HG03571 (cell line): Measurements from ENCODE around the gene PTPRU.

Source experiments
- ATAC-seq: cut with Tn5 transposase; IDR thresholded peaks from one replicate; pipeline ENCODE4 v1.9.1; 2021; ENCODE audit not compliant: unreplicated experiment

Gene PTPRU

DNA sequence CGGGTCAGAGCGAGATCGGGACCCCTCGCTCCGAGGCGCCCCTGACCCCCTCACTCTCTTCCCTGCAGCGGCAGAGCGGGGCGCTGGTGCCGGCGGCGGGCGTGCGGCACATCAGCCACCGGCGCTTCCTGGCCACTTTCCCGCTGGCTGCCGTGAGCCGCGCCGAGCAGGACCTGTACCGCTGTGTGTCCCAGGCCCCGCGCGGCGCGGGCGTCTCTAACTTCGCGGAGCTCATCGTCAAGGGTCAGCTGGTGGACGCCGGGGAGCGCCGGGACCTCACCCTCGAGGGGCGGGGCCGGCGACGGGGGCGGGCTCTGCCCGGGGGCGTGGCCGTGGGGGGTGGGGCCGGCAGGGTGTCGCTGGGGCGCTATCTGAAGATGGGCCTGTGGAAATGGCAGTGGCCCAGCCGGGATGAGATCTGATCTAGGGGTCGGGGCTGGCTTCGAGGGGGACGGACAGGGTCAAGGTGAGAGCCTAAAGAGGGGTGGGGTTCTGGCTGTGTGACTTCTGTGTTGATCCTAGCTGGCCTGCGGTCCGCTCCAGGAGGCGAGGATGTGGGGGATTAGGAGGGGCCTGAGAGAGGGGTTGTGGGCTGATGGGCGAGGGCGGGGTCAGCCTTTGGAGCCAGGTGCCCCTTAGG is 23.6 kb downstream of the PTPRU start:
- no peak for ATAC-seq

DNA sequence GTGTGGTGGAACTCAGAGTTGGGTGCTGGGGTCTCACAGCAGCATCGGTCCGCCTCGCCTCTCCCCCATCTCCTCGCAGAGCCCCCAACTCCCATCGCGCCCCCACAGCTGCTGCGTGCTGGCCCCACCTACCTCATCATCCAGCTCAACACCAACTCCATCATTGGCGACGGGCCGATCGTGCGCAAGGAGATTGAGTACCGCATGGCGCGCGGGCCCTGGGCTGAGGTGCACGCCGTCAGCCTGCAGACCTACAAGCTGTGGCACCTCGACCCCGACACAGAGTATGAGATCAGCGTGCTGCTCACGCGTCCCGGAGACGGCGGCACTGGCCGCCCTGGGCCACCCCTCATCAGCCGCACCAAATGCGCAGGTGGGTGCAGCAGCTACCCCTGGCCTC is 24.2 kb downstream of the PTPRU start:
- no peak for ATAC-seq

DNA sequence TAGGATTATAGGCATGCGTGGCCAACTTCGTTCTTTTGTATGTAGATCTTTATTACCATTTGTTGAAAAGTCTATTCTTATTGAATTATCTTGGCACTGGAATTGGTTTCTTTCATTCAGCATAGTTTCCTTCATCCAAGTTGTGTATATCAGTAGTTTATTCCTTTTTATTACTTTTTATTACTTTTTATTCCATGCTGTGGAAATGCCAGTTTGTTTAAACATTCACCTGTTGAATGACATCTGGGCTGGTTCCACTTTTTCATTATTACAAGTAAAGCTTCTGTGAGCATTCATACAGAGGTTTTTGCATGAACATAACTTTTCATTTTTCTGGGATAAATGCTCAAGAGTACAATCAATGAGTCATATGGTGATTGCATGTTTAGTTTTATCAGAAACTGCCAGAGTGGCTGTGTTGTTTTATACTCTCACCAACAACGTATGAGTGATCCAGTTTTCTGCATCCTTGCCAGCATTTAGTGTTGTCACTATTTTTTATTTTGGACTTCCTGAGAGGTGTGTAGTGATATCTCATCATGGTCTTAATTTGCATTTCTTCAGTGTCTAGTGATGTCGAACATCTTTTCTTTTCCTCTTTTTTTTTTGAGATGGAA is 28.6 kb downstream of the PTPRU start:
- no peak for ATAC-seq

DNA sequence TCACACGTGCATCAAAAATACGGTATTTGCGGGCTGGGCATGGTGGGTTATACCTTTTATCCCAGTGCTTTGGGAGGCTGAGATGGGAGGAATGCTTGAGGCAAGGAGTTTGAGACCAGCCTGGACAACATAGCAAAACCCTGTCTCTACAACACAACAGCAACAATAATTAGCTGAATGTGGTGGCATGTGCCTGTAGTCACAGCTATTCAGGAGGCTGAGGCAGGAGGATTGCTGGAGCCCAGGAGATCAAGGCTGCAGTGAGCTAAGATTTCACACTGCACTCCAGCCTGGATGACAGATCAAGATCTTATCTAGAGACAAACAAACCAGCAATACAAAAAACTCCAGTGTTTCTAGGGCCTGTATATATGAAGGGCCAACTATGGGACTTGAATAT is 30.6 kb downstream of the PTPRU start:
- no peak for ATAC-seq

DNA sequence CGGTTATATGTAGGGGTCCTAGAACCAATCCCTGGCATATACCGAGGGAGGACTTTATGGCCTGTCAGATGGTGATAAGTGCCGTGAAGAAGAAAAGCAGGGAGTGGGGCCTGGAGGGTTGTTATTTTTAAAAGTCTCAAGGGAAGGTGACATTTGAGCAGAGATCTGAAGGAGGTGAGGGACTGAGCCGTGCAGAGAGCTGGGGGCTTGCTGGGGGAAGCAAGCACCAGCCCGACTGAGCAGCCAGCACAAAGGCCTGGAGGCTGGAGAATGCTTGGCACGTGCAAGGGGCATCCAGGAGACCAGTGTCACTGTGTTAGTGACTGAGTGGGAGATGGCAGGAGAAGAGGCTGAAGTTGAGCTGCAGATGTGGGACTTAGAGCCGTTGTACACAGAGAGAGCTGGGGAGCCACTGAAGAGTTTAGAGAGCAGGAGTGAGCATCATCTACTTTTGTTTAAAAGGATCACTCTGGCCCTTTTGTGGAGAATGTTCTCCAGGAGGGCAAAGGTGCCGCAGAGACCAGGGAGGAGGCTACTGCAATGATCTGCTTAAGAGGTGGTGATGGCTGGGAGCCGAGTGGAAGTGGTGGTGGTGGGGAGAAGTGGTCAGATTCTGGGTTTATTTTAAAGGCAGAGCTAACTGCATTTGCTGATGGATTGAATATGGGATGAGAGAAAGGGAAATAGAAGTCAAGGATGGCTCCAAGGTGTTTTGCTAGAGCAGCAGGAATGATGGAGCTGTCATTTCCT is 31.2 kb downstream of the PTPRU start:
- ATAC-seq = no peak

DNA sequence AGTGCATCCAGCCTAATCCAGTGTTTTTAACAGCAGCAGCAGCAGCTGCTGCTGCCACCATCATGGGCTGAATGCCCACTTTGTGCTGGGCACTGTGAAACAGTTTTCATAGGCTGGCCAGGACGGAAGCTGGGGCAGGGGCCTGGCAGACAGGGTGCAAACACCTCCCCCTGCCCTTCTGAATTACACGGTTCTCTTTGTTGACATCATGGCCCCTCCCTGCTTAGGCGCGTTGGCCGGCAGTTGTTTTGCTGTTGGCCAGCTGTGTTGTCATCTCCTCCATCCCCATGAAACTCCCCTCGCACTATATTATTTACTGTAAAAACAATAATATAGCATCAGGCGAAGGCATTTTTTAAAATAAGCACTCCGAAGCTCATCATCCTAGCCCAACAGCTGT is 33.1 kb downstream of the PTPRU start:
- ATAC-seq = no peak

DNA sequence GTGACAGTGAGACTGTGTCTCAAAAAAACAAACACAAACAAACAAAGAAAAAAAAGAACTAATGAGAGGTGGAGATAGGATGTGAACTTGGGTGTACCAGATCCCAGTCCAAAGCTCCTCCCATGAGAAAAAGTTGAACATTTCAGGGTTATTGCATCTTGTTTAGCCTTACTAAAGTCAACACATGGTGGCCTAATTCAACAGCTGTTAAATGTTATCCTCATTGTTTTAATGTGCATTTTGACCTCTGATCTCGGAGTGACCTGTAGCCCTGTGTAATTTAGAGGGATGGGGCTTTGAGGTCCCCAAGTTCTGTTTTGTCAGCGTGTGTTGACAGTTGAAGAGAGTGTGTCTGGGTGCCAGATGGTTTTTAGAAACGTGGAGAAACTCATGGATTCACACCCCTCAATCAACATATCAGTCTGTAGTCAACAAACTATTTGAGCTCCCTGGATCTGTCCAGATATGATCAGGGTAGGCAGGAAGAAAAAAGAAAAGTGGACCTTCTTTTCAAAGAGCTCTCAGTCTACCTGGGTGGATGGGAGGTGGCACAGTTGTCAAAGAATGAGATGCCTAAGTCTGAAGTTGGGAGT is 34.7 kb downstream of the PTPRU start:
- ATAC-seq = no peak

DNA sequence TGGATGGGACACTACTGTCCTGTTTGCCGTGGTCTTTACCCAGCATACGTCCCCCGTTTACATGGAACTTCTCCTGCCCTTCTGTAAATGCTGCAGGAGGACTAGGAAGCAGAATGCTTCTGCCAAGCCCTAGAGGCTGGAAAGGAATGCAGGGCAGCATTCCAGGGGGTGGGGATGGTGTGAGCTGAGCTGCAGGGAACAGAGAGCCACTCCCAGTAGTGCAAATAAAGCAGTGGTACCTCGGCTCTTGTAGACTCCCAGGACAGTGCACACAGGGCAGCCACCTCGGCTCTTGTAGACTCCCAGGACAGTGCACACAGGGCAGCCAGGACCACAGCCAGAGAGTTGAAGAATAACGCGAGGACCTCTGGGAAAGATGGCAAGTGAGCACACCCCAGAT is 35.4 kb downstream of the PTPRU start:
- no peak for ATAC-seq

DNA sequence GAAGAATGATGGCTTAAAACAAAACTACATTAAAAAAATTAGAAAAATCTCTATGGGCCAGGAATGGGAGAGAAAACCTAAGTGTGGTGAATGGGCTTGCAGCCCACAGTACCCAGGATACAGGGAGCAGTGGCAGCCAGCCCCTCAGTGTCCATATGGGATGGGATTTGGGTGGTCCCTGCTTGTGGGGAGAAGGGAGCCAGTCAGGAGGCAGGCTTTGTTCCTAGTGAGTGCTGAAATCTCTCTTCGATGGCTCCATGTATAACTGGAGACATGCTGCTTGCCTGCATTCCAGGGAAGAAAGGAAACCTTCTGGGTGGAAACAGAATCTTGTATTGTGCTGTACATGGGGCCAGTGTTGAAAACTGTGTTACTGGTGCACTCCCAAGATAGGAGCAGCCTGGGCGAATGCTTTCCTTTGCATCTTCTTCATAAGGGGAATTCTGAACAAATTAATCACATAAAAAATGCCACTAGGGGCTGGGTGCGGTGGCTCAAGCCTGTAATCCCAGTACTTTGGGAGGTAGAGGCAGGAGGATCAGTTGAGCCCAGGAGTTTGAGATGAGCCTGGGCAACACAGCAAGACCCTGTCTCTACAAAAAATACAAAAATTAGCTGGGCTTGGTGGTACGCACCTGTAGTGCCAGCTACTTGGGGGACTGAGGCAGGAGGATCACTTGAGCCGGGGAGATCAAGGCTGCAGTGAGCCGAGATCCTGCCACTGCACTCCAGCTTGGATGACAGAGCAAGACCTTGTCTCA is 36.0 kb downstream of the PTPRU start:
- ATAC-seq = no peak

DNA sequence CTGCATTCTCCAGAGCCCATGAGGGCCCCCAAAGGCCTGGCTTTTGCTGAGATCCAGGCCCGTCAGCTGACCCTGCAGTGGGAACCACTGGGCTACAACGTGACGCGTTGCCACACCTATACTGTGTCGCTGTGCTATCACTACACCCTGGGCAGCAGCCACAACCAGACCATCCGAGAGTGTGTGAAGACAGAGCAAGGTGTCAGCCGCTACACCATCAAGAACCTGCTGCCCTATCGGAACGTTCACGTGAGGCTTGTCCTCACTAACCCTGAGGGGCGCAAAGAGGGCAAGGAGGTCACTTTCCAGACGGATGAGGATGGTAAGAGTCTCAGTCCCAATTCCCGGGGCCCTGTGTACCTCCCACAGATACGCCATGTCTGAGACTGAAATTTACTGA is 39.1 kb downstream of the PTPRU start:
- no peak for ATAC-seq

DNA sequence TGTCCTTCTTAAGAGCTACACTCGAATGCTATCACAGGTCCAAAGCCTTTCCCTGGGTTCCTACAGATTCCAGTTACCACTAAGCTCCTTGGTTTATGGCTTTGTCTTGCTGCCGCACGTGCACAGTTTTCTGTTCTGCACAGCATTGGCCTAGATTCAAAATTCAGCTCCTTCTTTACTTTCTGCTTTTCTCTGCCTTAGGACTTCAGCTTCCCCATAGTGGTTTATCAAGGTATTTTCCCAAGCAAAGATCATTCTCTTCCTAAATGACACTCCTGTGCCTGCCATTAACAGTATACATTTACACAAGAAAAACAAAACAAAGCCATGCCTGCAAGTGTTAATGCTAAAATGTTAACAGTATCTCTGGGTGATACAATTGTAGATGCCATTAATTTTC is 41.8 kb downstream of the PTPRU start:
- no peak for ATAC-seq

DNA sequence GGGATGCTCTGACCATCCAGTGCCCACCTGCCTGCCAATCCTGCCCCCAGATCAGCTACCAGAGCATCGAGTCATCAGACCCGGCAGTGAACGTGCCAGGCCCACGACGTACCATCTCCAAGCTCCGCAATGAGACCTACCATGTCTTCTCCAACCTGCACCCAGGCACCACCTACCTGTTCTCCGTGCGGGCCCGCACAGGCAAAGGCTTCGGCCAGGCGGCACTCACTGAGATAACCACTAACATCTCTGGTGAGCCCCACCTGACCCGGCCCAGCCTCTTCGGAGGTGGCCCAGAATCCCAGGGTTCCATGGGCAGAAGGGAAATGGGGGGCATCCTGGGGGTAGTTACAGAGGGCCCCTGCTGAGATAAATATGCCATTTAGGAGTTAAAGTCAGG is 43.1 kb downstream of the PTPRU start:
- ATAC-seq = no peak

DNA sequence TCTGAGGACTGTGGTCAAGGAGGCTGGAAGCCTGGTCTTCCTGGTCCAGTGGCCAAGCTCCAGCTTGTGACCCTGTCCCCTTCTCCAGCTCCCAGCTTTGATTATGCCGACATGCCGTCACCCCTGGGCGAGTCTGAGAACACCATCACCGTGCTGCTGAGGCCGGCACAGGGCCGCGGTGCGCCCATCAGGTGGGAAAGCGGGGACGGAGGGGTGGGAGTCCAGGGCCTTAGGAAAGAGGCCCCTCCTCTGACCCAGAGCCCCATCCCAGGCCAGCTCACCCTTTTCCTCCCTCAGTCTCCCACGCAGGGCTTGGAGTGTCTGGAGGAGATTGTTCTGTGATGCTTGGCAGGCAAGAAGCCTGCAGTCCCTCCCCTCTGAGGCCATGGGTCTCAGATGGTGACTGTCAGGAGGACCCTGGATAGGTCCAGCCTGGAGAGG is 43.6 kb downstream of the PTPRU start:
- no peak for ATAC-seq

DNA sequence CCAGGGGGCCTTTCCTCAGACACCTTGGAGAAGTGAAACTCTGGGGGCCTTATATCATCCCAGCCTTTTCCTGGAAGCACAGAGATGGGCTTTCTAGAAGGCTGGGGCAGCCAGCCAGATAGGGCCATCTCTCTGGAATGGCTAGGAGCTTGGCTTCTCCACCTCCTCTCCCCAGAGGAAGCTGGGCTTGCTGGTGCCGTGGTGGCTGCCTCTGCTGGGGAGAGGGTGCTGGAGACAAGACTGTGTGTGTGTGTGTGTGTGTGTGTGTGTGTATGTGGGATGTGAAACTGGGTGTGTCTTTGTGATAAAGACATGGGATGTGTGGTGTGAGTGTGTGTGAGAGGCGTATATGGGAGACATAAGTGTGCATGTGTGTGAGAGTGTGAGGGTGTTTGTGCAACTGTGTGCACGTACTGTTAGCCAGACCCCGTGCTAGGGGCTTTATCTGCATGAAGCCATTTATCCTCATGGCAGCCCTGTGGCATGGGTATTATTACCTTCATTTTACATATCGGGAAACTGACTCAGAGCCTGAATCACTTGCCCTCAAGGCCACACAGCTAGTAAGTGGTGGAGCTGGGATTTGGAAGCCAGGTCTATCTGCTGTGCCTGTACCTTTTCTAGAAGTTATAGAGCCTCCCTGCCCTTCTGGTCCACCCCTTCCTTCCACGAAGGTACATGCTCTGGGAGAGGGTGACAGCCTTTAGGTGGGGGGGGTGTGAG is 44.2 kb downstream of the PTPRU start:
- ATAC-seq = no peak

DNA sequence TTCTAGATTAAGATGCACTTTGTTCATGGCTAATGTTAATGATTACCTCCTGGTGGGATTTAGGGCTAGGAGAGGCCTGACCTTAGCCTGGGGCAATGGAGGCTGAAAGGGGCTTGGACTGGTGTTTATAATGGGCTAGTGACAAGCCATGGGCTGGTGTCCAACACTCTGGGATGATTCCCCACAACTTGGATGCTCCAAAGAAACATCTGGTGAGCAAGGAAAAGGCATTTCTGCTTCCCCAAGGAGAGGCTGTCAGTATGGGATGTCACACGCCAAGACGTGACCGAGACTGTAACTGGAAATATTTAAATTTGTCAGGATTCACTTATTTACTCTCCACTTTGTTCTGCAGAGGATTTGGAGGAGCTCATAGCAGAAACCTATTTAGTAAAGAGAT is 45.2 kb downstream of the PTPRU start:
- no peak for ATAC-seq

DNA sequence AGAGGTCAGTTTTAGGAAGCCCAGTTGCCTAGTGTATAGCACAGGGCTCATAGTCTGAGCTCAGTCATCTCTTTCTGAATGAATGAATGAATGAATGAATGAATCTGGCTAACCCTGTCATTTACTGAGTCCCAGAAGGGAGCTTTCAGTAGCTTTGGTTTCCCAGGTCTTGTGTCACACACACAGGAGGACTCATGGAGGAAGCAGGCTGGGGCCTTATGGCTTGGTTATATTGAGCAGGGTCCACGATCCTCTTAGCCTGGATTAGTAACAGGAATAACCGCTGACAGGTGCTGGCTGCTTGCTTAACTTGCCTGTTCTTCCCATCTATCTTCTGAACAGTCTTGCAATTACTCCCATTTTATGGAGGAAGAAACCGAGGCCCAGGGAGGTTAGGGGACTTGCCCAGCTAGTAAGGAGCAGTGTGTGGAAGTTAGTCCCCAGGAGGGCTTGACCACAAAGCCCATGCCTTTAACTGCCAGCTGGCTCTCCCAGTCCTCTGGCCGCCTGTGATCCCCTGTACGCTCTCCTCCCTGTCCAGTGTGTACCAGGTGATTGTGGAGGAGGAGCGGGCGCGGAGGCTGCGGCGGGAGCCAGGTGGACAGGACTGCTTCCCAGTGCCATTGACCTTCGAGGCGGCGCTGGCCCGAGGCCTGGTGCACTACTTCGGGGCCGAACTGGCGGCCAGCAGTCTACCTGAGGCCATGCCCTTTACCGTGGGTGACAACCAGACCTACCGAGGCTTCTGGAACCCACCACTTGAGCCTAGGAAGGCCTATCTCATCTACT is 46.0 kb downstream of the PTPRU start:
- ATAC-seq = no peak

DNA sequence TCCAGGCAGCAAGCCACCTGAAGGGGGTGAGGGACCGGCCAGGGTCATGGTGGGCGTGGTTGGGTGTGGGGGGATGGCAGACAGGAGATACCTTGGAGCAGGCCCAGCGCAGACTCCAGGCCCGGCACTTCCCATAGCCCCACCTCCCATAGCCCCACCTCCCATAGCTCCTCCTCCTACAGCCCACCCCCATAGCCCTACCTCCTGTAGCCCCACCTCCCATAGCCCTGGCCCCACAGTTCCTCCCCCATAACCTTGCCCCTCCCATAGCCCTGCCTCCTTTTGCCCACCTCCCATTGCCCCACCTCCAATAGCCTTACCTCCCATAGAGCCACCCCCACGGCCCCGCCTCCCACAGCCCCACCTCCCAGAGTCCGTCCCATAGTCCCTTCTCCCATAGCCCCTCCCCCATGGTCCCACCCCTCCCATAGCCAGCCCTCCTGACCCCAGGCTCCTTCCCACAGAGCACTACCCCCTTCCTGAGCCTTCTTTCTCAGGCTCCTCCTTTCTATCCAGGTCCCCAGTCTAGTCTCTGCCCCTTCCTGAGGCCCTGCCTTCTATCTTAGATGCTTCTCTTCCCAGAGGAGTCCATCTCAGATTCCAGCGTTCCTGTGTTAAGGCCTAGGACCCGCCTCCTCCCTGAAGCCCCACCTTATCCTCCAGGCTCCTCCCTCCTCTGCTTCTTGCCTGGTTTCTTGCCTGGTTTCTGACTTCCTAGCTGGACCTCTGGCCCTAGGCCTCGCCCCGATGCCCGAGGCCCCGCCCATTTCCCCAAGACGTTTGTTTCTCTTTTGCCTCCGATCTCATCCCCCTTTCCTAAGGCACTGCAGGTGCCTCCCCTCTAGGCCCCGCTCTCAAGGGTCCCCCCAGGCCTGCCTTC is 46.8 kb downstream of the PTPRU start:
- ATAC-seq = no peak

DNA sequence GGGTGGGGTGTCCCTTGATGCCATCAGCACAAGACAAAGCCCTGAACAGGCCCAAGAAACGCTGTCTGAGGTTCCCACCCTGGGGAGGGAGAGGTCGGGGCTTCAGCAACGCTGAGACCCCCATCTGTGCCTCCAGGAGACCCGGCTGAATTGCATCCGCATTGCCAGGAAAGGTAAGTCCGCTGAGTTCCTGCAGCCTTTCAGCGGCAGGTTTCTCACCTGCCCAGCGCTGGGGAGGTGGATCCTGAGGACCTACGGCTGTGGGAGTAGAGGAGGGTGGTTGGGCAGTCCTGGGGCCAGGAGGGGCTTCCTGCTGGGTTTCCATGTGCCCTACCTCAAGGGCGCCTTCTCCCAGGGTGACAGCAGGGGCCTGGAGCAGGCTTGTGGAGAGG is 47.5 kb downstream of the PTPRU start:
- no peak for ATAC-seq
